Measurements from ENCODE around the gene PHACTR1.

DNA sequence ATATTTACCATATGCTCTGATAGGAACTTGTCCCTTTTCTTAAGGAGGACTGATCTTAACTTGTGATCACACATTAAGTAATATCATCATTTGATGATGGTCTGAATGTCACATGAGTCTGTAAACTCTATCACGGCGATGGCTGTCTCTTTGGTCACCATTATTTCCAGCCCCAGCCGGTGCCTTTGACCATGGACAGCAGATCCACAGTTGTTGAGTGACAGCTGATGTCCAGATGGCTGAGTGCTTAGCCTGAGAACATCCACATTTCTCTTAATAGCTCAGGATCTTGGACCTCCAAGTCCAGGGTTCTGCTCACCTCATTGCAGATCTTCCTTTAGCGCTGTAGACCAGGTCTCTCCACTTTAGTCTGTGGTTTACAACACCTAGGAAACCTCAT, 440.7 kb downstream of the PHACTR1 start:
- TF ChIP-seq, protein P1, sequence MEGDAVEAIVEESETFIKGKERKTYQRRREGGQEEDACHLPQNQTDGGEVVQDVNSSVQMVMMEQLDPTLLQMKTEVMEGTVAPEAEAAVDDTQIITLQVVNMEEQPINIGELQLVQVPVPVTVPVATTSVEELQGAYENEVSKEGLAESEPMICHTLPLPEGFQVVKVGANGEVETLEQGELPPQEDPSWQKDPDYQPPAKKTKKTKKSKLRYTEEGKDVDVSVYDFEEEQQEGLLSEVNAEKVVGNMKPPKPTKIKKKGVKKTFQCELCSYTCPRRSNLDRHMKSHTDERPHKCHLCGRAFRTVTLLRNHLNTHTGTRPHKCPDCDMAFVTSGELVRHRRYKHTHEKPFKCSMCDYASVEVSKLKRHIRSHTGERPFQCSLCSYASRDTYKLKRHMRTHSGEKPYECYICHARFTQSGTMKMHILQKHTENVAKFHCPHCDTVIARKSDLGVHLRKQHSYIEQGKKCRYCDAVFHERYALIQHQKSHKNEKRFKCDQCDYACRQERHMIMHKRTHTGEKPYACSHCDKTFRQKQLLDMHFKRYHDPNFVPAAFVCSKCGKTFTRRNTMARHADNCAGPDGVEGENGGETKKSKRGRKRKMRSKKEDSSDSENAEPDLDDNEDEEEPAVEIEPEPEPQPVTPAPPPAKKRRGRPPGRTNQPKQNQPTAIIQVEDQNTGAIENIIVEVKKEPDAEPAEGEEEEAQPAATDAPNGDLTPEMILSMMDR (IDR thresholded peaks at IDR 0.05; ENCODE audit: low read depth, low read length, missing input control), result no peak
- TF ChIP-seq FOXA1 (IDR thresholded peaks at IDR 0.05), result no peak
- no peak for TF ChIP-seq TAF1 (conservative IDR thresholded peaks at IDR 0.05)
- TF ChIP-seq FOXA2 (IDR thresholded peaks at IDR 0.05), result no peak
- TF ChIP-seq, protein P2, sequence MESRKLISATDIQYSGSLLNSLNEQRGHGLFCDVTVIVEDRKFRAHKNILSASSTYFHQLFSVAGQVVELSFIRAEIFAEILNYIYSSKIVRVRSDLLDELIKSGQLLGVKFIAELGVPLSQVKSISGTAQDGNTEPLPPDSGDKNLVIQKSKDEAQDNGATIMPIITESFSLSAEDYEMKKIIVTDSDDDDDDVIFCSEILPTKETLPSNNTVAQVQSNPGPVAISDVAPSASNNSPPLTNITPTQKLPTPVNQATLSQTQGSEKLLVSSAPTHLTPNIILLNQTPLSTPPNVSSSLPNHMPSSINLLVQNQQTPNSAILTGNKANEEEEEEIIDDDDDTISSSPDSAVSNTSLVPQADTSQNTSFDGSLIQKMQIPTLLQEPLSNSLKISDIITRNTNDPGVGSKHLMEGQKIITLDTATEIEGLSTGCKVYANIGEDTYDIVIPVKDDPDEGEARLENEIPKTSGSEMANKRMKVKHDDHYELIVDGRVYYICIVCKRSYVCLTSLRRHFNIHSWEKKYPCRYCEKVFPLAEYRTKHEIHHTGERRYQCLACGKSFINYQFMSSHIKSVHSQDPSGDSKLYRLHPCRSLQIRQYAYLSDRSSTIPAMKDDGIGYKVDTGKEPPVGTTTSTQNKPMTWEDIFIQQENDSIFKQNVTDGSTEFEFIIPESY (IDR thresholded peaks at IDR 0.05), result no peak
- TF ChIP-seq, protein P3, sequence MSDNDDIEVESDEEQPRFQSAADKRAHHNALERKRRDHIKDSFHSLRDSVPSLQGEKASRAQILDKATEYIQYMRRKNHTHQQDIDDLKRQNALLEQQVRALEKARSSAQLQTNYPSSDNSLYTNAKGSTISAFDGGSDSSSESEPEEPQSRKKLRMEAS (IDR thresholded peaks at IDR 0.05), result no peak
- TF ChIP-seq, protein P4, sequence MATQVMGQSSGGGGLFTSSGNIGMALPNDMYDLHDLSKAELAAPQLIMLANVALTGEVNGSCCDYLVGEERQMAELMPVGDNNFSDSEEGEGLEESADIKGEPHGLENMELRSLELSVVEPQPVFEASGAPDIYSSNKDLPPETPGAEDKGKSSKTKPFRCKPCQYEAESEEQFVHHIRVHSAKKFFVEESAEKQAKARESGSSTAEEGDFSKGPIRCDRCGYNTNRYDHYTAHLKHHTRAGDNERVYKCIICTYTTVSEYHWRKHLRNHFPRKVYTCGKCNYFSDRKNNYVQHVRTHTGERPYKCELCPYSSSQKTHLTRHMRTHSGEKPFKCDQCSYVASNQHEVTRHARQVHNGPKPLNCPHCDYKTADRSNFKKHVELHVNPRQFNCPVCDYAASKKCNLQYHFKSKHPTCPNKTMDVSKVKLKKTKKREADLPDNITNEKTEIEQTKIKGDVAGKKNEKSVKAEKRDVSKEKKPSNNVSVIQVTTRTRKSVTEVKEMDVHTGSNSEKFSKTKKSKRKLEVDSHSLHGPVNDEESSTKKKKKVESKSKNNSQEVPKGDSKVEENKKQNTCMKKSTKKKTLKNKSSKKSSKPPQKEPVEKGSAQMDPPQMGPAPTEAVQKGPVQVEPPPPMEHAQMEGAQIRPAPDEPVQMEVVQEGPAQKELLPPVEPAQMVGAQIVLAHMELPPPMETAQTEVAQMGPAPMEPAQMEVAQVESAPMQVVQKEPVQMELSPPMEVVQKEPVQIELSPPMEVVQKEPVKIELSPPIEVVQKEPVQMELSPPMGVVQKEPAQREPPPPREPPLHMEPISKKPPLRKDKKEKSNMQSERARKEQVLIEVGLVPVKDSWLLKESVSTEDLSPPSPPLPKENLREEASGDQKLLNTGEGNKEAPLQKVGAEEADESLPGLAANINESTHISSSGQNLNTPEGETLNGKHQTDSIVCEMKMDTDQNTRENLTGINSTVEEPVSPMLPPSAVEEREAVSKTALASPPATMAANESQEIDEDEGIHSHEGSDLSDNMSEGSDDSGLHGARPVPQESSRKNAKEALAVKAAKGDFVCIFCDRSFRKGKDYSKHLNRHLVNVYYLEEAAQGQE (IDR thresholded peaks at IDR 0.05), result no peak
- TF ChIP-seq, protein P5, sequence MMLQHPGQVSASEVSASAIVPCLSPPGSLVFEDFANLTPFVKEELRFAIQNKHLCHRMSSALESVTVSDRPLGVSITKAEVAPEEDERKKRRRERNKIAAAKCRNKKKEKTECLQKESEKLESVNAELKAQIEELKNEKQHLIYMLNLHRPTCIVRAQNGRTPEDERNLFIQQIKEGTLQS (IDR thresholded peaks at IDR 0.05), result no peak
- no peak for TF ChIP-seq RAD21 (IDR thresholded peaks at IDR 0.05)
- TF ChIP-seq SP1 (IDR thresholded peaks at IDR 0.05), result no peak
- no peak for TF ChIP-seq NR2F2 (IDR thresholded peaks at IDR 0.05)
- no peak for TF ChIP-seq JUND (IDR thresholded peaks at IDR 0.05)
- no peak for TF ChIP-seq EGR1 (IDR thresholded peaks at IDR 0.05; ENCODE audit: low read depth in 2 of 2)
- no peak for TF ChIP-seq YY1 (IDR thresholded peaks at IDR 0.05)

All from liver (tissue), 3 donors.